ENCODE measurements around the gene OST4.

The OST4 gene

DNA sequence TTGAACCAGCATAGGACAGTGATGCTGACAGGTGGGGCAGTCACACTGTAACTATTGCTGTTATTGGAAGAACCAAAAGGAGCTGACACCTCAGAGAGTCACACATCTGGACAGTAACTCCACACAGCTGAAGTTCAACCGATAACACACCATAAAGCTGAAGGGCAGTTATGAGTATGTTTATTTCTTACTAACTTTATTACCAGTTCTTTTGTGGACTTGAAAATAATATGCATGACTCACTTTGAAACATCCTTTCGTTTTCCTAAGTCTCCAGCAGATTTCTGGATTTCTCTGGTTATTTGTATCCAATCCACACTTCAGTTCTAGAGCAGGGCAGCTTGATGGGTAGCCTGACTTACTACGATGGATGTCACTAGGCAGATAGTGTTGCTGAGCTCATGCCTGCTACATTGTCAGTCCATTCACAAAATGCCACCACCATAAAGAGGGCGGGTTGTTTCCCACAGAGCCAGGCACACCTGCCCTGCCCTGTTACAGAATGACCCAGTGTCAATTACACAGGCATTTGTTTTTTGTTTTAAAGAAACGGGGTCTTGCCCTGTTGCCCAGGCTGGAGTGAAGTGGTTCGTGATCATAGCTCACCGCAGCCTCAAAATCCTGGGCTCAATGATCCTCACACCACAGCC is 28.3 kb downstream of the OST4 start:
- Histone ChIP-seq H3K9me2 (ENCODE audit: low read depth, low read length) (no peaks in the 10 kb centered on the region), H3K9ac (ENCODE audit: low read length) (no peak overlapping the region), H4K20me1 (ENCODE audit: insufficient read depth, low read length) (no peaks in the 10 kb centered on the region), H3K27me3 (ENCODE audit: insufficient read depth, low read length) (no peaks in the 10 kb centered on the region), H3K4me3 (ENCODE audit: low read depth, low read length, poor library complexity, severe bottlenecking) (no peak overlapping the region), H3K79me2 (ENCODE audit: insufficient read depth, low read length) (no peaks in the 10 kb centered on the region), H3K36me3 (ENCODE audit: insufficient read depth, low read length) (peaks cover 46% of the 10 kb centered on the region), H3K4me1 (ENCODE audit: insufficient read depth, low read length, severe bottlenecking) (peaks cover 12% of the 10 kb centered on the region), H3K27ac (ENCODE audit: low read depth, low read length, poor library complexity, severe bottlenecking) (no peak overlapping the region), H3F3A (ENCODE audit: insufficient read depth, low read length) (no peaks in the 10 kb centered on the region), H3K4me2 (ENCODE audit: low read length) (no peak overlapping the region), H3K9me3 (ENCODE audit: low read length) (no peaks in the 10 kb centered on the region), H2AFZ (ENCODE audit: low read length) (no peak overlapping the region)
- TF ChIP-seq, protein P1, sequence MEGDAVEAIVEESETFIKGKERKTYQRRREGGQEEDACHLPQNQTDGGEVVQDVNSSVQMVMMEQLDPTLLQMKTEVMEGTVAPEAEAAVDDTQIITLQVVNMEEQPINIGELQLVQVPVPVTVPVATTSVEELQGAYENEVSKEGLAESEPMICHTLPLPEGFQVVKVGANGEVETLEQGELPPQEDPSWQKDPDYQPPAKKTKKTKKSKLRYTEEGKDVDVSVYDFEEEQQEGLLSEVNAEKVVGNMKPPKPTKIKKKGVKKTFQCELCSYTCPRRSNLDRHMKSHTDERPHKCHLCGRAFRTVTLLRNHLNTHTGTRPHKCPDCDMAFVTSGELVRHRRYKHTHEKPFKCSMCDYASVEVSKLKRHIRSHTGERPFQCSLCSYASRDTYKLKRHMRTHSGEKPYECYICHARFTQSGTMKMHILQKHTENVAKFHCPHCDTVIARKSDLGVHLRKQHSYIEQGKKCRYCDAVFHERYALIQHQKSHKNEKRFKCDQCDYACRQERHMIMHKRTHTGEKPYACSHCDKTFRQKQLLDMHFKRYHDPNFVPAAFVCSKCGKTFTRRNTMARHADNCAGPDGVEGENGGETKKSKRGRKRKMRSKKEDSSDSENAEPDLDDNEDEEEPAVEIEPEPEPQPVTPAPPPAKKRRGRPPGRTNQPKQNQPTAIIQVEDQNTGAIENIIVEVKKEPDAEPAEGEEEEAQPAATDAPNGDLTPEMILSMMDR (IDR thresholded peaks at IDR 0.05; ENCODE audit: low read length) = no peak
- no peak for TF ChIP-seq EZH2 (IDR thresholded peaks at IDR 0.05; ENCODE audit: borderline replicate concordance, low read length)

DNA sequence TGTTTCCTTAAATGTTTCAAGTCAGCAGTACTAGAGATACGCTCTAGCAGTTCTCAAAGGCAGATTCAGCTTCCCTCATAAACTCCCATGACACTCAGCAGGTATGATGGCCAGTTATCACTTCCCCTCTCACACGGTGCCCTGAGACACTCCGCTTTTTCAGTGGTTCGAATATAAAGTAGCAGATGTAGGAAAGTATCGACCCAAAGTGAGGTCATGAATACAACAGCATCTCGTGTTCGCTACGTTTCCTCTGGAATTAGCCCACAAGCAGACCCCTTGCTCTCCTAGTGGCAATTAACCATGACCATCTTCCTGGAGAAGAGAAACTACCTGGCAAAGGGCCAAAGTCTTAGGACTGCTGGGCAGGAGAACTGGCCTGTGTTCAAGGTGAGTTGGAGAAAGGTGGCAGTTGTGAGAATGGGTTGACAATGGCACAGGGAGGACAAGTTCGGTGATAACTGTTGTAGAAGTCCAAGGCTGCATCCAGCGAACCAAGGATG is 29.2 kb downstream of the OST4 start:
- H3K36me3 ChIP-seq (ENCODE audit: insufficient read depth, low read length) = peaks cover 55% of the 10 kb centered on the region
- H3F3A ChIP-seq (ENCODE audit: insufficient read depth, low read length) = no peaks in the 10 kb centered on the region
- no peak overlapping the region for H3K9ac ChIP-seq (ENCODE audit: low read length)
- no peaks in the 10 kb centered on the region for H3K9me2 ChIP-seq (ENCODE audit: low read depth, low read length)
- H3K27ac ChIP-seq (ENCODE audit: low read depth, low read length, poor library complexity, severe bottlenecking) = peak overlapping the region; percentile 45
- H4K20me1 ChIP-seq (ENCODE audit: insufficient read depth, low read length) = no peaks in the 10 kb centered on the region
- TF ChIP-seq, protein P1 (IDR thresholded peaks at IDR 0.05; ENCODE audit: low read length) = no peak
- TF ChIP-seq EZH2 (IDR thresholded peaks at IDR 0.05; ENCODE audit: borderline replicate concordance, low read length) = no peak
- H3K4me2 ChIP-seq (ENCODE audit: low read length) = no peak overlapping the region
- peaks cover 12% of the 10 kb centered on the region for H3K4me1 ChIP-seq (ENCODE audit: insufficient read depth, low read length, severe bottlenecking)
- H3K79me2 ChIP-seq (ENCODE audit: insufficient read depth, low read length) = no peaks in the 10 kb centered on the region
- H3K27me3 ChIP-seq (ENCODE audit: insufficient read depth, low read length) = no peaks in the 10 kb centered on the region
- no peak overlapping the region for H3K4me3 ChIP-seq (ENCODE audit: low read depth, low read length, poor library complexity, severe bottlenecking)
- H2AFZ ChIP-seq (ENCODE audit: low read length) = no peak overlapping the region
- no peaks in the 10 kb centered on the region for H3K9me3 ChIP-seq (ENCODE audit: low read length)

DNA sequence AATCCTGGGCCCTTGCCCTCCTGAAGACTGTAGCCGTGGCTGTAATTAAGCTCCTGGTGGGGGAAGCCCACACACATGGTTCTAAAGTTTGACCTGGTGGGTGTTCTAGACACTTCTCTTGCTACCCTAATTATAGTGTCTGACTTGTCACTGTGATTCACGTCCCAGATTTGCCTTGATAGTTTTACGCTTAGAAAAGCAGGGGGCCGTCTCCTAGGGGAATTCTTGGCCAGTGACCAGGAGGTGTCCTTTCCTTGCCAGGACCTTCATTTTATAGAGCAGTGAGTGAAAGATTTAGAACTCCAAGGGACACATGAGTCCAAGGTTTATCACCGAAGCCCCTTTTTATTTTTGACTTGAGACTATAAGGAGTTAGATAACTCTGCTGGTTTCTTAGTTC is 29.7 kb downstream of the OST4 start:
- no peak overlapping the region for H3K4me3 ChIP-seq (ENCODE audit: low read depth, low read length, poor library complexity, severe bottlenecking)
- no peak overlapping the region for H3K9ac ChIP-seq (ENCODE audit: low read length)
- H3K4me1 ChIP-seq (ENCODE audit: insufficient read depth, low read length, severe bottlenecking) = peaks cover 12% of the 10 kb centered on the region
- H4K20me1 ChIP-seq (ENCODE audit: insufficient read depth, low read length) = no peaks in the 10 kb centered on the region
- no peaks in the 10 kb centered on the region for H3K9me2 ChIP-seq (ENCODE audit: low read depth, low read length)
- no peaks in the 10 kb centered on the region for H3F3A ChIP-seq (ENCODE audit: insufficient read depth, low read length)
- no peak overlapping the region for H3K4me2 ChIP-seq (ENCODE audit: low read length)
- no peaks in the 10 kb centered on the region for H3K27me3 ChIP-seq (ENCODE audit: insufficient read depth, low read length)
- no peak for TF ChIP-seq EZH2 (IDR thresholded peaks at IDR 0.05; ENCODE audit: borderline replicate concordance, low read length)
- TF ChIP-seq, protein P1 (IDR thresholded peaks at IDR 0.05; ENCODE audit: low read length) = no peak
- H2AFZ ChIP-seq (ENCODE audit: low read length) = no peak overlapping the region
- peaks cover 60% of the 10 kb centered on the region for H3K36me3 ChIP-seq (ENCODE audit: insufficient read depth, low read length)
- H3K27ac ChIP-seq (ENCODE audit: low read depth, low read length, poor library complexity, severe bottlenecking) = peak overlapping the region; percentile 45
- no peaks in the 10 kb centered on the region for H3K79me2 ChIP-seq (ENCODE audit: insufficient read depth, low read length)
- H3K9me3 ChIP-seq (ENCODE audit: low read length) = no peaks in the 10 kb centered on the region

Data from OCI-LY1 (cell line).